Measurements from ENCODE around the gene ARHGAP10. TPM values are rescaled to one million over a fixed set of nuclear protein-coding genes. Genes with fewer than 3 reads are reported as not detected.

The ARHGAP10 gene
- polyA plus RNA-seq, 1 experiment, result 20.2 TPM

- POLR2A ChIA-PET, result interaction anchor here (0.6 kb wide), 1 partner anchor 48 kb away, joined by 3 read pairs; no protein-coding TSS in a partner anchor
- CTCF ChIA-PET, result interaction anchor here (1.1 to 1.5 kb wide), 2 partner anchors 31 to 142 kb away, joined by 3 read pairs; no protein-coding TSS in a partner anchor
- TF ChIP-seq CTCF (IDR thresholded peaks at IDR 0.05; ENCODE audit: insufficient read depth, low read depth, low read length), result no peak
Observed at GRCh38 chr4:147724468-147725201, 7.3 kb upstream of the ARHGAP10 start.

GRCh38 chr4:147725673-147726072, 6.2 kb upstream of the ARHGAP10 start:
- ChIA-PET POLR2A (interaction anchor here (0.6 kb wide), 1 partner anchor 93 kb away, joined by 3 read pairs; no protein-coding TSS in a partner anchor), CTCF (interaction anchor here (1.5 kb wide), 1 partner anchor 141 kb away, joined by 3 read pairs; no protein-coding TSS in a partner anchor)
- Histone ChIP-seq H3K36me3 (ENCODE audit: control insufficient read depth, insufficient read depth, low read length) (no peaks in the 10 kb centered on the region), H3K27me3 (ENCODE audit: control insufficient read depth, insufficient read depth, low read length) (no peaks in the 10 kb centered on the region), H3K4me3 (ENCODE audit: low read depth, low read length) (no peak overlapping the region)
- DNase-seq (ENCODE audit: low read depth), result no peak
- no peak for TF ChIP-seq CTCF (IDR thresholded peaks at IDR 0.05; ENCODE audit: insufficient read depth, low read depth, low read length)

More at GRCh38 chr4:147724468-147725201, 7.3 kb upstream of the ARHGAP10 start:
- no peak for DNase-seq (ENCODE audit: low read depth)
- no peak overlapping the region for H3K4me3 ChIP-seq (ENCODE audit: low read depth, low read length)
- no peaks in the 10 kb centered on the region for H3K27me3 ChIP-seq (ENCODE audit: control insufficient read depth, insufficient read depth, low read length)
- H3K36me3 ChIP-seq (ENCODE audit: control insufficient read depth, insufficient read depth, low read length), result no peaks in the 10 kb centered on the region

- no peak for TF ChIP-seq CTCF (IDR thresholded peaks at IDR 0.05; ENCODE audit: insufficient read depth, low read depth, low read length)
- ChIA-PET POLR2A (no interaction called here), CTCF (interaction anchor here (0.6 kb wide), 1 partner anchor 139 kb away, joined by 3 read pairs; no protein-coding TSS in a partner anchor)
- Histone ChIP-seq H3K4me3 (ENCODE audit: low read depth, low read length) (no peak overlapping the region), H3K27me3 (ENCODE audit: control insufficient read depth, insufficient read depth, low read length) (no peaks in the 10 kb centered on the region), H3K36me3 (ENCODE audit: control insufficient read depth, insufficient read depth, low read length) (no peaks in the 10 kb centered on the region)
- DNase-seq (ENCODE audit: low read depth), result no peak
Observed at GRCh38 chr4:147727476-147728028, 4.3 kb upstream of the ARHGAP10 start.

GRCh38 chr4:147730333-147730732, 1.6 kb upstream of the ARHGAP10 start:
- ChIA-PET CTCF (interaction anchor here (2.7 to 4.4 kb wide), 2 partner anchors 21 to 136 kb away, joined by 12 to 38 read pairs; no protein-coding TSS in a partner anchor), POLR2A (no interaction called here)
- H3K27me3 ChIP-seq (ENCODE audit: control insufficient read depth, insufficient read depth, low read length), result no peaks in the 10 kb centered on the region
- no peak for TF ChIP-seq CTCF (IDR thresholded peaks at IDR 0.05; ENCODE audit: insufficient read depth, low read depth, low read length)
- DNase-seq (ENCODE audit: low read depth), result no peak
- no peaks in the 10 kb centered on the region for H3K36me3 ChIP-seq (ENCODE audit: control insufficient read depth, insufficient read depth, low read length)
- H3K4me3 ChIP-seq (ENCODE audit: low read depth, low read length), result no peak overlapping the region

Measured in BJ (cell line).